ENCODE results near the gene COG2.

DNA sequence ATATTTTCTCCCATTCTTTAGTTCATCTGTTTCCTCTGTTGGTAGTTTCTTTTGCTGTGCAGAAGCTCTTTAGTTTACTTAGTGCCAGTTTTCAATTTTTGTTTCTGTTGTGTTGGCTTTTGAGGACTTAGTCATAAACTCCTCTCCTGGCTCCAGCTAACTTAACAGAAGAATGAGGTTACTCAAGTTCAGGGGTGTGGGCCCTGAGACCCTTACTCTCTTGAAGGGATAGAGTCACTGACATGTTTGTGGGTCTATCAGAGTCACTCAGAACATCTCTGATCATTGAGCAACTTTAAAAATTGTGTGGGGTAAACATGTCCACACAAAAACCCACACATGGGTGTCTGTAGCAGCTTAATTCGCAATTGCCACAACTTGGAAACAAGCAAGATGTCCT lies 57.4 kb downstream of the COG2 start:
- TF ChIP-seq, protein P1, sequence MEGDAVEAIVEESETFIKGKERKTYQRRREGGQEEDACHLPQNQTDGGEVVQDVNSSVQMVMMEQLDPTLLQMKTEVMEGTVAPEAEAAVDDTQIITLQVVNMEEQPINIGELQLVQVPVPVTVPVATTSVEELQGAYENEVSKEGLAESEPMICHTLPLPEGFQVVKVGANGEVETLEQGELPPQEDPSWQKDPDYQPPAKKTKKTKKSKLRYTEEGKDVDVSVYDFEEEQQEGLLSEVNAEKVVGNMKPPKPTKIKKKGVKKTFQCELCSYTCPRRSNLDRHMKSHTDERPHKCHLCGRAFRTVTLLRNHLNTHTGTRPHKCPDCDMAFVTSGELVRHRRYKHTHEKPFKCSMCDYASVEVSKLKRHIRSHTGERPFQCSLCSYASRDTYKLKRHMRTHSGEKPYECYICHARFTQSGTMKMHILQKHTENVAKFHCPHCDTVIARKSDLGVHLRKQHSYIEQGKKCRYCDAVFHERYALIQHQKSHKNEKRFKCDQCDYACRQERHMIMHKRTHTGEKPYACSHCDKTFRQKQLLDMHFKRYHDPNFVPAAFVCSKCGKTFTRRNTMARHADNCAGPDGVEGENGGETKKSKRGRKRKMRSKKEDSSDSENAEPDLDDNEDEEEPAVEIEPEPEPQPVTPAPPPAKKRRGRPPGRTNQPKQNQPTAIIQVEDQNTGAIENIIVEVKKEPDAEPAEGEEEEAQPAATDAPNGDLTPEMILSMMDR (tag by site-specific recombination; IDR thresholded peaks at IDR 0.05), result no peak
- TF ChIP-seq ZNF768 (tag by site-specific recombination; IDR thresholded peaks at IDR 0.05) (no peak), ZBTB21 (tag by site-specific recombination; IDR thresholded peaks at IDR 0.05) (no peak), ZNF423 (tag by site-specific recombination; IDR thresholded peaks at IDR 0.05) (no peak)
